Fibroblast of lung (primary cell): ENCODE data around the gene BTBD1.

Experiments used
- CTCF ChIP-seq, 2 donors: IDR thresholded peaks in 1 of 2; conservative IDR thresholded peaks in 1 of 2; 1 replicate in 1 of 2; 2 replicates in 1 of 2; pipeline ENCODE4 v1.5.1; 2011 to 2012; ENCODE audit warnings: low read length in 2 of 2, control low read depth in 1 of 2, inconsistent platforms in 1 of 2, low read depth in 1 of 2, mild to moderate bottlenecking in 1 of 2
- EZH2 ChIP-seq: IDR thresholded peaks from 2 replicates; pipeline ENCODE4 v1.5.1; 2012; ENCODE audit warnings: low read length, control low read depth, mild to moderate bottlenecking; ENCODE audit errors: missing control alignments

GRCh38 chr15:83044156-83044555 is 22.9 kb downstream of the BTBD1 start:
- no peak for TF ChIP-seq CTCF (conservative IDR thresholded peaks at IDR 0.05 in 1 of 2, IDR thresholded peaks at IDR 0.05 in 1 of 2; ENCODE audit: low read depth in 1 of 2, low read length in 2 of 2)
- TF ChIP-seq EZH2, result no peak
